Neural cell (in vitro differentiated cells): ENCODE measurements around the gene IL4I1. TPM values are rescaled to one million over a fixed set of nuclear protein-coding genes. Genes with fewer than 3 reads are reported as not detected.

Experiments
- H2AFZ ChIP-seq: fragments of 200-600, 300-800 bp; sonication (generic), shearing (Covaris generic); 2 replicates; pipeline ENCODE4 v1.6.0; 2014; ENCODE audit warnings: low read depth, mild to moderate bottlenecking, antibody characterized with exemption, low read length, moderate library complexity
- H3F3A ChIP-seq: fragments of 200-600 bp; shearing (Covaris generic); 2 replicates; pipeline ENCODE4 v1.6.1; 2016; ENCODE audit warnings: mild to moderate bottlenecking, moderate library complexity, mixed read lengths, antibody characterized with exemption, low read length; ENCODE audit not compliant: insufficient read depth, poor library complexity, severe bottlenecking
- H3K27ac ChIP-seq: fragments of 200-600, 300-800 bp; sonication (generic), shearing (Covaris generic); 2 replicates; pipeline ENCODE4 v1.5.1; 2014; ENCODE audit warnings: mild to moderate bottlenecking, low read length, moderate library complexity
- H3K27me3 ChIP-seq: fragments of 300-800, 200-600 bp; sonication (generic), shearing (Covaris generic); 2 replicates; pipeline ENCODE4 v1.6.0; 2014; ENCODE audit warnings: mild to moderate bottlenecking, low read depth, low read length, moderate library complexity; ENCODE audit not compliant: insufficient read depth
- H3K36me3 ChIP-seq: fragments of 300-800, 200-600 bp; sonication (generic), shearing (Covaris generic); 2 replicates; pipeline ENCODE4 v1.5.1; 2014; ENCODE audit warnings: mild to moderate bottlenecking, antibody characterized with exemption, low read length, moderate library complexity; ENCODE audit not compliant: insufficient read depth
- H3K4me2 ChIP-seq: fragments of 300-800, 200-600 bp; sonication (generic), shearing (Covaris generic); 2 replicates; pipeline ENCODE4 v1.6.0; 2014; ENCODE audit warnings: mild to moderate bottlenecking, low read length
- H3K4me3 ChIP-seq: fragments of 300-800, 200-600 bp; sonication (generic), shearing (Covaris generic); 2 replicates; pipeline ENCODE4 v1.5.1; 2014; ENCODE audit warnings: mild to moderate bottlenecking, low read length, moderate library complexity
- H3K79me2 ChIP-seq: fragments of 200-600 bp; shearing (Covaris generic); replicated peaks from 2 replicates; pipeline ENCODE4 v1.6.0; 2014; ENCODE audit warnings: mild to moderate bottlenecking, low read length, moderate library complexity; ENCODE audit not compliant: insufficient read depth
- H3K9ac ChIP-seq: fragments of 300-800, 200-600 bp; sonication (generic), shearing (Covaris generic); 2 replicates; pipeline ENCODE4 v1.6.1; 2016; ENCODE audit warnings: mild to moderate bottlenecking, low read length, mixed read lengths
- H3K9me2 ChIP-seq: fragments of 200-600 bp; shearing (Covaris generic); 2 replicates; pipeline ENCODE4 v1.6.1; 2016; ENCODE audit warnings: mild to moderate bottlenecking, low read length, mixed read lengths; ENCODE audit not compliant: insufficient read depth
- H3K9me3 ChIP-seq: fragments of 200-600, 300-800 bp; sonication (generic), shearing (Covaris generic); 2 replicates; pipeline ENCODE4 v1.6.1; 2016; ENCODE audit warnings: mild to moderate bottlenecking, mixed run types, low read length, moderate library complexity, mixed read lengths
- H4K20me1 ChIP-seq: fragments of 200-600 bp; shearing (Covaris generic); 2 replicates; pipeline ENCODE4 v1.6.1; 2016; ENCODE audit warnings: mild to moderate bottlenecking, mixed run types; ENCODE audit not compliant: insufficient read depth
- EP300 ChIP-seq: fragments of 450-650 bp; conservative IDR thresholded peaks from 2 replicates; pipeline ENCODE4 v1.6.1; 2014; ENCODE audit warnings: antibody characterized with exemption, mild to moderate bottlenecking, moderate library complexity; ENCODE audit not compliant: poor library complexity, severe bottlenecking
- EZH2 ChIP-seq: fragments of 200-600, 300-800 bp; shearing (Covaris generic), sonication (generic); IDR thresholded peaks from 2 replicates; pipeline ENCODE4 v1.6.1; 2014; ENCODE audit warnings: antibody characterized with exemption, low read length, borderline replicate concordance, mild to moderate bottlenecking; ENCODE audit not compliant: insufficient read depth, poor library complexity, severe bottlenecking
- MXI1 ChIP-seq: fragments of 450-650 bp; conservative IDR thresholded peaks from 2 replicates; pipeline ENCODE4 v1.6.1; 2014; ENCODE audit warnings: antibody characterized with exemption, mild to moderate bottlenecking; ENCODE audit not compliant: poor library complexity, severe bottlenecking
- POLR2AphosphoS5 ChIP-seq: IDR thresholded peaks from 2 replicates; pipeline ENCODE4 v1.6.1; 2012
- RAD21 ChIP-seq: fragments of 450-650 bp; conservative IDR thresholded peaks from 2 replicates; pipeline ENCODE4 v1.6.1; 2014; ENCODE audit warnings: antibody characterized with exemption, mild to moderate bottlenecking, moderate library complexity
- REST ChIP-seq: IDR thresholded peaks from 2 replicates; pipeline ENCODE4 v1.6.1; 2012; ENCODE audit warnings: borderline replicate concordance
- SMC3 ChIP-seq: fragments of 450-650 bp; conservative IDR thresholded peaks from 2 replicates; pipeline ENCODE4 v1.6.1; 2014; ENCODE audit warnings: antibody characterized with exemption, mild to moderate bottlenecking, moderate library complexity; ENCODE audit not compliant: poor library complexity
- TAF1 ChIP-seq: IDR thresholded peaks from 2 replicates; pipeline ENCODE4 v1.6.1; 2012; ENCODE audit warnings: low read depth
- polyA plus RNA-seq: library from polyadenylated mRNA; depleted of rRNA; stranded (reverse); fragments of >200 nt; gene quantifications from 2 replicates; pipeline ENCODE4 v1.2.3, GENCODE V29; 2014
- TF ChIP-seq, protein P1 (sequence below): fragments of 450-650 bp; IDR thresholded peaks from 2 replicates; pipeline ENCODE4 v1.5.1; 2014; ENCODE audit warnings: antibody characterized with exemption, mild to moderate bottlenecking, moderate library complexity; ENCODE audit not compliant: poor library complexity, severe bottlenecking

Gene IL4I1
- polyA plus RNA-seq, 1 donor from 2014 or later: not detected

DNA sequence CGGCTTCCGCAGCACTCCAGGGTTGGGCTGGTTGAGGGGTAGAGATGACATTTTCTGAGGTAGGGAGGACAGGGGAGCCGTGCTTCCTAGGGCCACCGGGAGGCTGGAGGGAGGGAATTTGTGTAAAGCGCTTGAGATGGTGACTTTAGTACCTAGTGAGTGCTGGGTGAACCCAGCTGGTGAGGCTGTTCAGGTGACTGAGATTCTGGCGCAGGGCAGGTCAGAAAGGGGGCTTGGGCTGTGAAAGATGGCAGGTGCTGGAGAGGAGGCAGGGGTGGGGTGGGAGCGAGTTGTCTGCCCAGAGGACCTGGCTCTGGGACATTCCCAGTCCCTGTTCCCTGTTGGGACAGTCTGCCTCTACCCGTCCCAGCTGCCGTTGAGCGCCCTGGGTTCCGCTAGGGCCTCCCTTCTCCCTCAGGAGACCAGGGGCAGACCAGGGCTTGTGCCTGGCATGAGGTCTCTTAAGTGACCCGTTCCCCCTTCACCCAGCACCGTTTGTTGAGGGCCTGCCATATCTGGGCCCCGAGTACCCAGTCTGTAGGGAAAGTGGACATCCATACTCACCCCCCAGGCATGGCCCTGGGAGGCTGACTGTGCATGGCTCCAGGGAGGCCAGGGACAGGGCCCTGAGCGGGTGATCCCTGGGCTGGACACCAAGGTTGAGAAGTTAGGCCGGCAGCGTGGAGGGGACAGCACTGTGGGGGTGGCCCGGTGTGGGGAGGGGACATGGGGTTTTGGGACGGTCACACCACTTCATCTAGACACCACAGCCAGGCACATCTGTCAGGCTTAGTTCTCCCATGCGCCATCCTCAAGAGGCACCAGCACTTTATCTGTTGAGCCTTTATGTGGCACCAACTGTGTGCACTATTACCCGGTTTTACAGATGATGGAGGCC is 40.8 kb downstream of the IL4I1 start:
- peaks cover 43% of the 10 kb centered on the region for H4K20me1 ChIP-seq
- no peak for TF ChIP-seq REST
- TF ChIP-seq POLR2AphosphoS5: no peak
- no peak for TF ChIP-seq MXI1
- TF ChIP-seq, protein P1, sequence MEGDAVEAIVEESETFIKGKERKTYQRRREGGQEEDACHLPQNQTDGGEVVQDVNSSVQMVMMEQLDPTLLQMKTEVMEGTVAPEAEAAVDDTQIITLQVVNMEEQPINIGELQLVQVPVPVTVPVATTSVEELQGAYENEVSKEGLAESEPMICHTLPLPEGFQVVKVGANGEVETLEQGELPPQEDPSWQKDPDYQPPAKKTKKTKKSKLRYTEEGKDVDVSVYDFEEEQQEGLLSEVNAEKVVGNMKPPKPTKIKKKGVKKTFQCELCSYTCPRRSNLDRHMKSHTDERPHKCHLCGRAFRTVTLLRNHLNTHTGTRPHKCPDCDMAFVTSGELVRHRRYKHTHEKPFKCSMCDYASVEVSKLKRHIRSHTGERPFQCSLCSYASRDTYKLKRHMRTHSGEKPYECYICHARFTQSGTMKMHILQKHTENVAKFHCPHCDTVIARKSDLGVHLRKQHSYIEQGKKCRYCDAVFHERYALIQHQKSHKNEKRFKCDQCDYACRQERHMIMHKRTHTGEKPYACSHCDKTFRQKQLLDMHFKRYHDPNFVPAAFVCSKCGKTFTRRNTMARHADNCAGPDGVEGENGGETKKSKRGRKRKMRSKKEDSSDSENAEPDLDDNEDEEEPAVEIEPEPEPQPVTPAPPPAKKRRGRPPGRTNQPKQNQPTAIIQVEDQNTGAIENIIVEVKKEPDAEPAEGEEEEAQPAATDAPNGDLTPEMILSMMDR: no peak
- no peak for TF ChIP-seq EZH2
- no peak for TF ChIP-seq EP300
- no peak for TF ChIP-seq TAF1
- no peak for TF ChIP-seq RAD21
- TF ChIP-seq SMC3: no peak

DNA sequence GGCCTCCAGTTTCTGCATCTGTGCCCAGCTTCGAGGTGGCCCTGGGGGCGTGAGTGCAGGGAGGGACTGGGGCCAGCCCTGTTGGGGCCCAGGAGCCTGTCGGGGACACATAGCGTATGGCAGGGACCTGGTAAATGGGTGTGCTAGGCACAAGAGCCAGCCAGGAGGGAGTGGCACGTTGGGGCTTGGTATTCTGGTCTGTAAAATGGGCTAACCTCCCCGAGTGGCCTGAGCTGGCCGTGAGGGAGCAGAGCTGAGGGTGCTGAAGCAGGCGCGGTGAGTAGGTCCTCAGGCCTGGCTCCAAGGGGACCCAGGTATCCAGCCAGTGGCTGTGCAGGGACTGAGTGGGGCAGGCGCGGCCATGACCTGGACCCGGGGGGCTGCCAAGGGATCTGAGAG is 41.4 kb downstream of the IL4I1 start:
- Histone ChIP-seq H3K36me3 (no peaks in the 10 kb centered on the region), H2AFZ (no peak overlapping the region), H3K9ac (no peak overlapping the region), H3K79me2 (peaks cover 36% of the 10 kb centered on the region), H4K20me1 (peaks cover 43% of the 10 kb centered on the region), H3K27me3 (no peaks in the 10 kb centered on the region), H3K4me3 (no peak overlapping the region), H3F3A (no peaks in the 10 kb centered on the region), H3K9me2 (no peaks in the 10 kb centered on the region), H3K27ac (no peak overlapping the region), H3K9me3 (no peaks in the 10 kb centered on the region), H3K4me2 (no peak overlapping the region)
- no peak for TF ChIP-seq EP300
- TF ChIP-seq SMC3: no peak

More for the DNA sequence above, 40.8 kb downstream of the IL4I1 start:
- Histone ChIP-seq H3K27ac (no peak overlapping the region), H3K27me3 (no peaks in the 10 kb centered on the region), H3K79me2 (peaks cover 36% of the 10 kb centered on the region), H3K36me3 (no peaks in the 10 kb centered on the region), H3K4me2 (no peak overlapping the region), H3K9me2 (no peaks in the 10 kb centered on the region), H3K4me3 (no peak overlapping the region), H3K9ac (no peak overlapping the region), H2AFZ (no peak overlapping the region), H3K9me3 (no peaks in the 10 kb centered on the region), H3F3A (no peaks in the 10 kb centered on the region)
